ENCODE results near the gene PAK6. TPM values are rescaled to one million over a fixed set of nuclear protein-coding genes. Genes with fewer than 3 reads are reported as not detected.

The PAK6 gene
- total RNA-seq, 2 donors from 2014 or later = 7.7 to 9.1 TPM

DNA sequence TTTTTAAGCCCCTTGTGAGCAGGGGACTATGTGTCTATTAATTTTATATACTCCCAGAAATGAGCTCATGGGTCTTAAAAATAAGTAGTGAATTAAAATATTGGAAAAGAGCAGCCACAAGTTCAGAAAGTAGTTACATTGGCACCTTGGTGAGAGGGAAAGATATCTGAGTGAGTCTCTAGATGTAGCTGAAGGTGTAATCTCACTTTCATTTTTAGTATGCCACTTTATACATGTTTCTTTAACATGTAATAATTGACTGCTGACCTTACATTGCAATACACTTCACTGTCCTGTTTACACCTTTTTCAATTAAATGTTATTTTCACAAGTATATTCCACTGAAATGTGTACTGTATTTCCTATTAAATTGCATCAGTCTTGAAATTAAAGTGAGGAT, 12.1 kb upstream of the PAK6 start:
- Histone ChIP-seq H3K9me3 (ENCODE audit: control insufficient read depth, low read length) (no peaks in the 10 kb centered on the region), H3K9ac (ENCODE audit: extremely low read depth, low read length, poor library complexity, severe bottlenecking) (no peak overlapping the region), H3K36me3 (ENCODE audit: control insufficient read depth, insufficient read depth, low read length) (peaks cover 63% of the 10 kb centered on the region), H3K4me3 (ENCODE audit: low read length) (no peak overlapping the region), H3K4me1 (ENCODE audit: control insufficient read depth, insufficient read depth, low read length) (no peaks in the 10 kb centered on the region), H3K27ac (ENCODE audit: low read depth, low read length) (no peak overlapping the region), H3K27me3 (ENCODE audit: control insufficient read depth, insufficient read depth, low read length, poor library complexity, severe bottlenecking) (no peaks in the 10 kb centered on the region)
- Mint-ChIP-seq H3K27ac (no peak overlapping the region), H3K36me3 (ENCODE audit: low read depth) (peaks cover 31% of the 10 kb centered on the region), H3K4me3 (no peak overlapping the region), H3K4me1 (peaks cover 3% of the 10 kb centered on the region), H3K9me3 (no peaks in the 10 kb centered on the region), H3K27me3 (ENCODE audit: insufficient read depth) (no peaks in the 10 kb centered on the region)
- DNase-seq = no peak
- TF ChIP-seq, protein P1, sequence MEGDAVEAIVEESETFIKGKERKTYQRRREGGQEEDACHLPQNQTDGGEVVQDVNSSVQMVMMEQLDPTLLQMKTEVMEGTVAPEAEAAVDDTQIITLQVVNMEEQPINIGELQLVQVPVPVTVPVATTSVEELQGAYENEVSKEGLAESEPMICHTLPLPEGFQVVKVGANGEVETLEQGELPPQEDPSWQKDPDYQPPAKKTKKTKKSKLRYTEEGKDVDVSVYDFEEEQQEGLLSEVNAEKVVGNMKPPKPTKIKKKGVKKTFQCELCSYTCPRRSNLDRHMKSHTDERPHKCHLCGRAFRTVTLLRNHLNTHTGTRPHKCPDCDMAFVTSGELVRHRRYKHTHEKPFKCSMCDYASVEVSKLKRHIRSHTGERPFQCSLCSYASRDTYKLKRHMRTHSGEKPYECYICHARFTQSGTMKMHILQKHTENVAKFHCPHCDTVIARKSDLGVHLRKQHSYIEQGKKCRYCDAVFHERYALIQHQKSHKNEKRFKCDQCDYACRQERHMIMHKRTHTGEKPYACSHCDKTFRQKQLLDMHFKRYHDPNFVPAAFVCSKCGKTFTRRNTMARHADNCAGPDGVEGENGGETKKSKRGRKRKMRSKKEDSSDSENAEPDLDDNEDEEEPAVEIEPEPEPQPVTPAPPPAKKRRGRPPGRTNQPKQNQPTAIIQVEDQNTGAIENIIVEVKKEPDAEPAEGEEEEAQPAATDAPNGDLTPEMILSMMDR (conservative IDR thresholded peaks at IDR 0.05) = no peak

DNA sequence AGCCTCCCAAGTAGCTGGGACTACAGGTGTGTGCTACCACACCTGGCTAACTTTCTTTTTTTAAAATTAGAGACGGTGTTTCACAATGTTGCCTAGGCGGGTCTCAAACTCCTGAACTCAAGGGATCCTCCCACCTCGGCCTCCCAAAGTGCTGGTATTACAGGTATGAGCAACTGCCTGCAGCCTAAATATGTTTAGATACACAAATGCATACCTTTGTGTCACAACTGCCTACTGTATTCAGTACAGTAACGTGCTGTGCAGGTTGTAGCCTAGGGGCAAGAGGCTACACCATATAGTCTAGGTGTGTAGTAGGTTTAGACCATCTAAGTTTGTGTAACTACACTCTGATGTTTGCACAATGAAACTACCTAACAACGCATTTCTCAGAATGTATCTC, 9.5 kb upstream of the PAK6 start:
- Mint-ChIP-seq H3K27ac (no peak overlapping the region), H3K27me3 (ENCODE audit: insufficient read depth) (no peaks in the 10 kb centered on the region), H3K36me3 (ENCODE audit: low read depth) (peaks cover 23% of the 10 kb centered on the region), H3K9me3 (no peaks in the 10 kb centered on the region), H3K4me3 (no peak overlapping the region), H3K4me1 (no peaks in the 10 kb centered on the region)
- WGBS, 2 experiments (ENCODE audit: insufficient coverage in 1 of 2, insufficient read length in 1 of 2) = 89 to 94% methylated on average over 5 of the region's 5 CpGs
- no peak for DNase-seq
- Histone ChIP-seq H3K9me3 (ENCODE audit: control insufficient read depth, low read length) (no peaks in the 10 kb centered on the region), H3K9ac (ENCODE audit: extremely low read depth, low read length, poor library complexity, severe bottlenecking) (no peak overlapping the region), H3K27me3 (ENCODE audit: control insufficient read depth, insufficient read depth, low read length, poor library complexity, severe bottlenecking) (no peaks in the 10 kb centered on the region), H3K4me1 (ENCODE audit: control insufficient read depth, insufficient read depth, low read length) (no peaks in the 10 kb centered on the region), H3K27ac (ENCODE audit: low read depth, low read length) (no peak overlapping the region), H3K36me3 (ENCODE audit: control insufficient read depth, insufficient read depth, low read length) (peaks cover 49% of the 10 kb centered on the region), H3K4me3 (ENCODE audit: low read length) (no peak overlapping the region)
- TF ChIP-seq, protein P1 (conservative IDR thresholded peaks at IDR 0.05) = no peak

DNA sequence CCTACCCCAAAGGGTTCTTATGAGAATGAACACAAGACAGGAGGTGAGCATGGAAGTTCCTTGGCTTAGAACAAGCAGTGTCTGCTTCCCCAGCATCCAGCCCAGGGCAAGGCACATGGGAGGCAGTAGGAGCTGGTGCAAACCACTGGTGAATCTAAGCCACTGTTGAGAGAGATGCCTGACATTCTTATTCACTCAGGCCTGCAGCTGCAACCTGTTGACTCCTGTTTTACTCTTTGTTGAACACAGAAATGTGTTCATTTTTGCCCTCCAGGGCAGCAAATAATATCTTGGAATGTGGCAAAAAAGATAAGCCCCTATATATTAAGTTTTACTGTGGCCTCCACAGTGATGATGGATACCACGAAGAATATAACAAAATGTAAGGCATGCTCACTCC, 8.9 kb upstream of the PAK6 start:
- Histone ChIP-seq H3K27ac (ENCODE audit: low read depth, low read length) (no peak overlapping the region), H3K9ac (ENCODE audit: extremely low read depth, low read length, poor library complexity, severe bottlenecking) (no peak overlapping the region), H3K36me3 (ENCODE audit: control insufficient read depth, insufficient read depth, low read length) (peaks cover 42% of the 10 kb centered on the region), H3K9me3 (ENCODE audit: control insufficient read depth, low read length) (no peaks in the 10 kb centered on the region), H3K27me3 (ENCODE audit: control insufficient read depth, insufficient read depth, low read length, poor library complexity, severe bottlenecking) (no peaks in the 10 kb centered on the region), H3K4me1 (ENCODE audit: control insufficient read depth, insufficient read depth, low read length) (peaks cover under 1% of the 10 kb centered on the region), H3K4me3 (ENCODE audit: low read length) (no peak overlapping the region)
- TF ChIP-seq, protein P1 (conservative IDR thresholded peaks at IDR 0.05) = no peak
- Mint-ChIP-seq H3K27me3 (ENCODE audit: insufficient read depth) (no peaks in the 10 kb centered on the region), H3K4me1 (peaks cover 5% of the 10 kb centered on the region), H3K9me3 (no peaks in the 10 kb centered on the region), H3K27ac (peak overlapping the region; percentile 44), H3K36me3 (ENCODE audit: low read depth) (peaks cover 16% of the 10 kb centered on the region), H3K4me3 (no peak overlapping the region)
- whole genome bisulfite sequencing, 2 experiments (ENCODE audit: insufficient coverage in 1 of 2, insufficient read length in 1 of 2) = 80% methylated on average over 1 of the region's 1 CpG; no CpG with 5 or more reads in 1 of the 2 experiments
- DNase-seq = no peak
